HepG2 (cell line): ENCODE data around the gene PSMC5. TPM values are rescaled to one million over a fixed set of nuclear protein-coding genes. Genes with fewer than 3 reads are reported as not detected.
A peak's percentile ranks its signal among the peaks of the same experiment; 100 is the strongest.

Experiments used
- FOXC1 ChIP-seq: sonication (generic); formaldehyde crosslinking; IDR thresholded peaks from 2 replicates; pipeline ENCODE4 v1.8.0; 2022; ENCODE audit warnings: mild to moderate bottlenecking, missing genetic modification reagents, borderline replicate concordance
- IKZF4 ChIP-seq: sonication (generic); formaldehyde crosslinking; IDR thresholded peaks from 2 replicates; pipeline ENCODE4 v1.5.1; 2020; ENCODE audit warnings: borderline replicate concordance, mild to moderate bottlenecking, low read depth, missing genetic modification reagents; ENCODE audit errors: not compliant biosample characterization
- MXD4 ChIP-seq: IDR thresholded peaks from 2 replicates; pipeline ENCODE4 v1.6.1; 2016; ENCODE audit warnings: mild to moderate bottlenecking, missing biosample characterization, missing genetic modification reagents
- NFKB2 ChIP-seq: sonication (generic); formaldehyde crosslinking; IDR thresholded peaks from 2 replicates; pipeline ENCODE4 v1.4.0; 2020; ENCODE audit warnings: missing genetic modification reagents, borderline replicate concordance
- ZNF235 ChIP-seq: sonication (generic); formaldehyde crosslinking; IDR thresholded peaks from 2 replicates; pipeline ENCODE4 v1.8.1; 2023; ENCODE audit warnings: mild to moderate bottlenecking, missing genetic modification reagents, borderline replicate concordance
- ZNF354B ChIP-seq: sonication (generic); formaldehyde crosslinking; IDR thresholded peaks from 2 replicates; pipeline ENCODE4 v1.8.0; 2022; ENCODE audit warnings: mild to moderate bottlenecking, missing genetic modification reagents
- ZNF430 ChIP-seq: sonication (generic); formaldehyde crosslinking; IDR thresholded peaks from 2 replicates; pipeline ENCODE4 v1.9.0; 2021; ENCODE audit warnings: mild to moderate bottlenecking, missing genetic modification reagents
- ZNF589 ChIP-seq: sonication (generic); formaldehyde crosslinking; conservative IDR thresholded peaks from 2 replicates; pipeline ENCODE4 v1.8.0; 2022; ENCODE audit warnings: mild to moderate bottlenecking, moderate library complexity, missing genetic modification reagents
- ZSCAN30 ChIP-seq: sonication (generic); formaldehyde crosslinking; IDR thresholded peaks from 2 replicates; pipeline ENCODE4 v1.5.0; 2020; ENCODE audit warnings: mild to moderate bottlenecking, missing genetic modification reagents
- polyA plus RNA-seq, 8 experiments: library from polyadenylated mRNA; depleted of rRNA in 3 of 8; stranded (reverse) in 7 of 8; unstranded in 1 of 8; fragments of >200 nt; fragmentation: Illumina TruSeq in 4 of 8; extraction: Trizol in 4 of 8; gene quantifications; 2 replicates each; pipeline versions ENCODE4 v1.2.1 to v1.2.3, GENCODE V29; 2011 to 2016; ENCODE audit warnings: low read depth in 4 of 8, missing spikeins in 1 of 8, mixed read lengths in 1 of 8; ENCODE audit not compliant: insufficient read depth in 1 of 8
- total RNA-seq, 5 experiments: library from RNA; depleted of rRNA; stranded (reverse); fragments of >200 nt; fragmentation: Illumina TruSeq; extraction: Trizol; gene quantifications; 2 replicates each; pipeline ENCODE4 v1.2.3, GENCODE V29; 2016; ENCODE audit warnings: low read depth in 1 of 5
- TF ChIP-seq, protein P1 (sequence below): sonication (generic); formaldehyde crosslinking; IDR thresholded peaks from 2 replicates; pipeline ENCODE4 v1.4.0; 2020; ENCODE audit warnings: missing genetic modification reagents
- TF ChIP-seq, protein P2 (sequence below): sonication (generic); formaldehyde crosslinking; IDR thresholded peaks from 2 replicates; pipeline ENCODE4 v1.5.1; 2020; ENCODE audit warnings: mild to moderate bottlenecking, missing genetic modification reagents, moderate library complexity
- TF ChIP-seq, protein P3 (sequence below): sonication (generic); formaldehyde crosslinking; IDR thresholded peaks from 2 replicates; pipeline ENCODE4 v1.9.0; 2021; ENCODE audit warnings: missing genetic modification reagents, borderline replicate concordance
- TF ChIP-seq, protein P4 (sequence below): sonication (generic); formaldehyde crosslinking; IDR thresholded peaks from 2 replicates; pipeline ENCODE4 v1.8.0; 2022; ENCODE audit warnings: missing genetic modification reagents, mild to moderate bottlenecking, borderline replicate concordance
- TF ChIP-seq, protein P5 (sequence below): sonication (generic); formaldehyde crosslinking; IDR thresholded peaks from 2 replicates; pipeline ENCODE4 v1.5.0; 2020; ENCODE audit warnings: missing genetic modification reagents, mild to moderate bottlenecking, borderline replicate concordance
- TF ChIP-seq, protein P6 (sequence below): sonication (generic); formaldehyde crosslinking; IDR thresholded peaks from 2 replicates; pipeline ENCODE4 v1.8.1; 2023; ENCODE audit warnings: missing genetic modification reagents, mild to moderate bottlenecking, borderline replicate concordance

Gene PSMC5
- total and polyA plus RNA-seq, 2 of the 13 experiments (the other 11 are each of a cell fraction or from before 2014, with no cell fraction given), result 35.3 to 128 TPM

DNA sequence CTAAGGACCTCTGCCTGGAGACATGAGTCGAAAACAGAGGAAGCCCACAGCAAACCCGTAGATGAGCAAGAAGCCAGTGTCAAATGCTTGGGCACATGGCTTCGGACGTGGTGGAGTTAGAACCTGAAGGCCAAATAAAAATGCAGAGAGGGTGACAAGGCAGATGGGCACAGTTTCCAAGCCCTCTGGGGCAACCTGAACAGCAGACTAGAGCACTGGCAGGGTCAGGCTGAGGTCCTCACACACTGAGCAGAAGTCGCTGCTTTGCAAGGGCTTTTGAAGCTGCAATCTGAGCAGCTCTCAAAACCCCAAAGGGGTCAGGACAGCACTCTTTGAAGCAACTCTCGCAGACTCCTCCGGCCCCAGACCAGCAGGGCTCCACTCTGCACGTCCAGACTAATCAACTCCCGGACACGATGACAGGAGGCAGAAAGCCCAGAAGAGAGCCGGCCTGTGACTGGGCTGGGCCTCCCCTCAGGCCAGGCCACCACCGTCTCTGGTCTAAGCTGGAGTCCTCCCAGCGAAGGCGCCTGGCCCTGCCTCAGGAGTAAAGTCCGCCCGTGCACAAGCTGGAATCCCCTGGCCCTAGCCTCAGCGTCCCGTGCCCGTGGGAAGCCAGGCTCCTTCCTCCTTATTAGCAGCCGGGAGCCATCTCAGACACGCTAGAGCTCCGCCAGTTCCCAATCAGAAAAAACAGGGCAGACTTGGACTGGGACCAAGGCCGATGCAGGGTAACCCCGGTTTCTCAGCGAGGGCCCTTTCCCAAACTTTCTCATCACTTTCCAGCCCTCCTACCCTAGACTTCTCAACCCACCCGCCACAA is 14.3 kb downstream of the PSMC5 start (continued):
- TF ChIP-seq, protein P1, sequence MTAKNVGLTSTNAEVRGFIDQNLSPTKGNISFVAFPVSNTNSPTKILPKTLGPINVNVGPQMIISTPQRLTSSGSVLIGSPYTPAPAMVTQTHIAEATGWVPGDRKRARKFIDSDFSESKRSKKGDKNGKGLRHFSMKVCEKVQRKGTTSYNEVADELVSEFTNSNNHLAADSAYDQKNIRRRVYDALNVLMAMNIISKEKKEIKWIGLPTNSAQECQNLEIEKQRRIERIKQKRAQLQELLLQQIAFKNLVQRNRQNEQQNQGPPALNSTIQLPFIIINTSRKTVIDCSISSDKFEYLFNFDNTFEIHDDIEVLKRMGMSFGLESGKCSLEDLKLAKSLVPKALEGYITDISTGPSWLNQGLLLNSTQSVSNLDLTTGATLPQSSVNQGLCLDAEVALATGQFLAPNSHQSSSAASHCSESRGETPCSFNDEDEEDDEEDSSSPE (CRISPR knock-in tag), result peak; percentile 20; the same call in 1 of the 2 replicates
- TF ChIP-seq, protein P2, sequence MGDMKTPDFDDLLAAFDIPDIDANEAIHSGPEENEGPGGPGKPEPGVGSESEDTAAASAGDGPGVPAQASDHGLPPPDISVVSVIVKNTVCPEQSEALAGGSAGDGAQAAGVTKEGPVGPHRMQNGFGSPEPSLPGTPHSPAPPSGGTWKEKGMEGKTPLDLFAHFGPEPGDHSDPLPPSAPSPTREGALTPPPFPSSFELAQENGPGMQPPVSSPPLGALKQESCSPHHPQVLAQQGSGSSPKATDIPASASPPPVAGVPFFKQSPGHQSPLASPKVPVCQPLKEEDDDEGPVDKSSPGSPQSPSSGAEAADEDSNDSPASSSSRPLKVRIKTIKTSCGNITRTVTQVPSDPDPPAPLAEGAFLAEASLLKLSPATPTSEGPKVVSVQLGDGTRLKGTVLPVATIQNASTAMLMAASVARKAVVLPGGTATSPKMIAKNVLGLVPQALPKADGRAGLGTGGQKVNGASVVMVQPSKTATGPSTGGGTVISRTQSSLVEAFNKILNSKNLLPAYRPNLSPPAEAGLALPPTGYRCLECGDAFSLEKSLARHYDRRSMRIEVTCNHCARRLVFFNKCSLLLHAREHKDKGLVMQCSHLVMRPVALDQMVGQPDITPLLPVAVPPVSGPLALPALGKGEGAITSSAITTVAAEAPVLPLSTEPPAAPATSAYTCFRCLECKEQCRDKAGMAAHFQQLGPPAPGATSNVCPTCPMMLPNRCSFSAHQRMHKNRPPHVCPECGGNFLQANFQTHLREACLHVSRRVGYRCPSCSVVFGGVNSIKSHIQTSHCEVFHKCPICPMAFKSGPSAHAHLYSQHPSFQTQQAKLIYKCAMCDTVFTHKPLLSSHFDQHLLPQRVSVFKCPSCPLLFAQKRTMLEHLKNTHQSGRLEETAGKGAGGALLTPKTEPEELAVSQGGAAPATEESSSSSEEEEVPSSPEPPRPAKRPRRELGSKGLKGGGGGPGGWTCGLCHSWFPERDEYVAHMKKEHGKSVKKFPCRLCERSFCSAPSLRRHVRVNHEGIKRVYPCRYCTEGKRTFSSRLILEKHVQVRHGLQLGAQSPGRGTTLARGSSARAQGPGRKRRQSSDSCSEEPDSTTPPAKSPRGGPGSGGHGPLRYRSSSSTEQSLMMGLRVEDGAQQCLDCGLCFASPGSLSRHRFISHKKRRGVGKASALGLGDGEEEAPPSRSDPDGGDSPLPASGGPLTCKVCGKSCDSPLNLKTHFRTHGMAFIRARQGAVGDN (CRISPR knock-in tag), result peak; percentile 58
- TF ChIP-seq IKZF4 (CRISPR knock-in tag) (no peak), NFKB2 (CRISPR knock-in tag) (no peak; the same call in none of the 2 replicates), ZNF235 (CRISPR knock-in tag) (no peak), FOXC1 (CRISPR knock-in tag) (peak; percentile 82; the same call in 1 of the 2 replicates), MXD4 (CRISPR knock-in tag) (peak; percentile 35; the same call in 1 of the 2 replicates), ZNF354B (CRISPR knock-in tag) (no peak), ZNF430 (CRISPR knock-in tag) (0 out of 2 replicates have a peak, but pooled peaks have one; percentile 69), ZNF589 (CRISPR knock-in tag) (no peak), ZSCAN30 (CRISPR knock-in tag) (peak; percentile 3; the same call in 1 of the 2 replicates)
- TF ChIP-seq, protein P3, sequence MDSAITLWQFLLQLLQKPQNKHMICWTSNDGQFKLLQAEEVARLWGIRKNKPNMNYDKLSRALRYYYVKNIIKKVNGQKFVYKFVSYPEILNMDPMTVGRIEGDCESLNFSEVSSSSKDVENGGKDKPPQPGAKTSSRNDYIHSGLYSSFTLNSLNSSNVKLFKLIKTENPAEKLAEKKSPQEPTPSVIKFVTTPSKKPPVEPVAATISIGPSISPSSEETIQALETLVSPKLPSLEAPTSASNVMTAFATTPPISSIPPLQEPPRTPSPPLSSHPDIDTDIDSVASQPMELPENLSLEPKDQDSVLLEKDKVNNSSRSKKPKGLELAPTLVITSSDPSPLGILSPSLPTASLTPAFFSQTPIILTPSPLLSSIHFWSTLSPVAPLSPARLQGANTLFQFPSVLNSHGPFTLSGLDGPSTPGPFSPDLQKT, result 0 out of 2 replicates have a peak, but pooled peaks have one; percentile 30
- TF ChIP-seq, protein P4, sequence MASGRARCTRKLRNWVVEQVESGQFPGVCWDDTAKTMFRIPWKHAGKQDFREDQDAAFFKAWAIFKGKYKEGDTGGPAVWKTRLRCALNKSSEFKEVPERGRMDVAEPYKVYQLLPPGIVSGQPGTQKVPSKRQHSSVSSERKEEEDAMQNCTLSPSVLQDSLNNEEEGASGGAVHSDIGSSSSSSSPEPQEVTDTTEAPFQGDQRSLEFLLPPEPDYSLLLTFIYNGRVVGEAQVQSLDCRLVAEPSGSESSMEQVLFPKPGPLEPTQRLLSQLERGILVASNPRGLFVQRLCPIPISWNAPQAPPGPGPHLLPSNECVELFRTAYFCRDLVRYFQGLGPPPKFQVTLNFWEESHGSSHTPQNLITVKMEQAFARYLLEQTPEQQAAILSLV (CRISPR knock-in tag), result peak; percentile 59; the same call in 1 of the 2 replicates
- TF ChIP-seq, protein P5, sequence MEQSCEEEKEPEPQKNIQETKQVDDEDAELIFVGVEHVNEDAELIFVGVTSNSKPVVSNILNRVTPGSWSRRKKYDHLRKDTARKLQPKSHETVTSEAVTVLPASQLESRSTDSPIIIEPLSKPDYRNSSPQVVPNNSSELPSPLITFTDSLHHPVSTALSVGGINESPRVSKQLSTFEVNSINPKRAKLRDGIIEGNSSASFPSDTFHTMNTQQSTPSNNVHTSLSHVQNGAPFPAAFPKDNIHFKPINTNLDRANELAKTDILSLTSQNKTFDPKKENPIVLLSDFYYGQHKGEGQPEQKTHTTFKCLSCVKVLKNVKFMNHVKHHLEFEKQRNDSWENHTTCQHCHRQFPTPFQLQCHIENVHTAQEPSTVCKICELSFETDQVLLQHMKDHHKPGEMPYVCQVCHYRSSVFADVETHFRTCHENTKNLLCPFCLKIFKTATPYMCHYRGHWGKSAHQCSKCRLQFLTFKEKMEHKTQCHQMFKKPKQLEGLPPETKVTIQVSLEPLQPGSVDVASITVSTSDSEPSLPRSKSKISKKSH (CRISPR knock-in tag), result peak; percentile 73; the same call in 1 of the 2 replicates
- TF ChIP-seq, protein P6, sequence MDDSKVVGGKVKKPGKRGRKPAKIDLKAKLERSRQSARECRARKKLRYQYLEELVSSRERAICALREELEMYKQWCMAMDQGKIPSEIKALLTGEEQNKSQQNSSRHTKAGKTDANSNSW (CRISPR knock-in tag), result peak; percentile 87; the same call in 1 of the 2 replicates
